Loucy (cell line): ENCODE data around the gene LOXL1.

ENCODE experiments used
- H2AFZ ChIP-seq: fragments of 200-600 bp; sonication (generic); 2 replicates; pipeline ENCODE4 v1.6.0; 2016; ENCODE audit warnings: antibody characterized with exemption, mild to moderate bottlenecking, low read length, moderate library complexity
- H3F3A ChIP-seq: fragments of 200-600 bp; 2 replicates; pipeline ENCODE4 v1.6.0; 2016; ENCODE audit warnings: antibody characterized with exemption, low read depth, mild to moderate bottlenecking
- H3K27me3 ChIP-seq: fragments of 200-600 bp; sonication (generic); 2 replicates; pipeline ENCODE4 v1.6.1; 2014; ENCODE audit warnings: low read length, mild to moderate bottlenecking; ENCODE audit not compliant: insufficient read depth, poor library complexity, severe bottlenecking
- H3K36me3 ChIP-seq: fragments of 200-600 bp; sonication (generic); 2 replicates; pipeline ENCODE4 v1.6.1; 2016; ENCODE audit warnings: low read length; ENCODE audit not compliant: insufficient read depth
- H3K4me1 ChIP-seq: fragments of 200-600 bp; sonication (generic); 2 replicates; pipeline ENCODE4 v1.5.1; 2014; ENCODE audit warnings: low read length, mild to moderate bottlenecking; ENCODE audit not compliant: insufficient read depth, poor library complexity, severe bottlenecking
- H3K4me2 ChIP-seq: fragments of 200-600 bp; sonication (generic); 2 replicates; pipeline ENCODE4 v1.6.0; 2014; ENCODE audit warnings: antibody characterized with exemption, low read length, low read depth, mild to moderate bottlenecking; ENCODE audit not compliant: poor library complexity, severe bottlenecking
- H3K4me3 ChIP-seq: fragments of 200-600 bp; sonication (generic); 2 replicates; pipeline ENCODE4 v1.5.1; 2014; ENCODE audit warnings: low read length, mild to moderate bottlenecking, mixed read lengths; ENCODE audit not compliant: poor library complexity, severe bottlenecking
- H3K79me2 ChIP-seq: fragments of 200-600 bp; sonication (generic); 2 replicates; pipeline ENCODE4 v1.6.1; 2014; ENCODE audit warnings: low read length; ENCODE audit not compliant: insufficient read depth
- H3K9ac ChIP-seq: fragments of 200-600 bp; sonication (generic); 2 replicates; pipeline ENCODE4 v1.6.0; 2014; ENCODE audit warnings: mild to moderate bottlenecking, low read depth, low read length, moderate library complexity; ENCODE audit not compliant: poor library complexity, severe bottlenecking
- H3K9me2 ChIP-seq: fragments of 200-600 bp; sonication (generic); replicated peaks from 2 replicates; pipeline ENCODE4 v1.6.1; 2016; ENCODE audit warnings: low read depth, low read length, mixed read lengths
- H3K9me3 ChIP-seq: fragments of 200-600 bp; sonication (generic); 2 replicates; pipeline ENCODE4 v1.6.1; 2014; ENCODE audit warnings: mild to moderate bottlenecking, antibody characterized with exemption, low read length, low read depth; ENCODE audit not compliant: insufficient read depth
- H4K20me1 ChIP-seq: fragments of 200-600 bp; sonication (generic); 2 replicates; pipeline ENCODE4 v1.6.0; 2014; ENCODE audit warnings: antibody characterized with exemption, low read length, mild to moderate bottlenecking; ENCODE audit not compliant: insufficient read depth, poor library complexity, severe bottlenecking
- CTCF ChIP-seq: fragments of 200-600 bp; sonication (generic); conservative IDR thresholded peaks from 2 replicates; pipeline ENCODE4 v1.5.1; 2014; ENCODE audit warnings: mild to moderate bottlenecking, antibody characterized with exemption, low read length
- EZH2phosphoT487 ChIP-seq: fragments of 200-600 bp; IDR thresholded peaks from 2 replicates; pipeline ENCODE4 v1.6.1; 2018; ENCODE audit warnings: antibody characterized with exemption, mild to moderate bottlenecking, moderate library complexity, borderline replicate concordance

The LOXL1 gene

GRCh38 chr15:73924171-73924921, 1.9 kb upstream of the LOXL1 start:
- no peak for TF ChIP-seq EZH2phosphoT487
- TF ChIP-seq CTCF: no peak
- Histone ChIP-seq H3K4me2 (peak overlapping the region; percentile 39), H3K27me3 (no peaks in the 10 kb centered on the region), H3K79me2 (no peaks in the 10 kb centered on the region), H3K9me2 (no peaks in the 10 kb centered on the region), H3K9ac (peak overlapping the region; percentile 50), H2AFZ (peak overlapping the region; percentile 58), H3F3A (no peaks in the 10 kb centered on the region), H3K4me3 (peak overlapping the region; percentile 3), H3K9me3 (no peaks in the 10 kb centered on the region), H3K36me3 (no peaks in the 10 kb centered on the region), H4K20me1 (no peaks in the 10 kb centered on the region), H3K4me1 (peaks cover 58% of the 10 kb centered on the region)

- no peak overlapping the region for H3K9ac ChIP-seq
- H3K4me3 ChIP-seq: no peak overlapping the region
- H3K9me2 ChIP-seq: no peaks in the 10 kb centered on the region
- no peaks in the 10 kb centered on the region for H3K79me2 ChIP-seq
- H3K36me3 ChIP-seq: no peaks in the 10 kb centered on the region
- no peaks in the 10 kb centered on the region for H4K20me1 ChIP-seq
- no peaks in the 10 kb centered on the region for H3F3A ChIP-seq
- H2AFZ ChIP-seq: no peak overlapping the region
- H3K4me2 ChIP-seq: no peak overlapping the region
- no peaks in the 10 kb centered on the region for H3K9me3 ChIP-seq
- H3K27me3 ChIP-seq: no peaks in the 10 kb centered on the region
- H3K4me1 ChIP-seq: peaks cover 60% of the 10 kb centered on the region
- TF ChIP-seq CTCF: no peak
- TF ChIP-seq EZH2phosphoT487: no peak
Measured at GRCh38 chr15:73925848-73926218, 429 bp upstream of the LOXL1 start.

GRCh38 chr15:73927003-73927475, 777 bp downstream of the LOXL1 start:
- no peaks in the 10 kb centered on the region for H3K9me3 ChIP-seq
- no peaks in the 10 kb centered on the region for H4K20me1 ChIP-seq
- H3K9ac ChIP-seq: no peak overlapping the region
- H3K27me3 ChIP-seq: no peaks in the 10 kb centered on the region
- TF ChIP-seq EZH2phosphoT487 (no peak), CTCF (no peak)
- no peak overlapping the region for H2AFZ ChIP-seq
- H3K36me3 ChIP-seq: no peaks in the 10 kb centered on the region
- no peaks in the 10 kb centered on the region for H3F3A ChIP-seq
- H3K79me2 ChIP-seq: no peaks in the 10 kb centered on the region
- no peak overlapping the region for H3K4me3 ChIP-seq
- no peaks in the 10 kb centered on the region for H3K9me2 ChIP-seq
- peaks cover 61% of the 10 kb centered on the region for H3K4me1 ChIP-seq
- no peak overlapping the region for H3K4me2 ChIP-seq
